Thyroid gland (tissue), 4 donors: ENCODE measurements around the gene PDE10A.

Source experiments
- CTCF ChIP-seq, 6 experiments: fragments of 200-600 bp in 3 of 6; fragments of 450-650 bp in 3 of 6; sonication (generic) in 3 of 6; IDR thresholded peaks; one replicate each; pipeline ENCODE4 v1.5.1; 2016 to 2019; ENCODE audit warnings: antibody characterized with exemption in 6 of 6, mild to moderate bottlenecking in 2 of 6, inconsistent platforms in 1 of 6, moderate library complexity in 1 of 6
- POLR2A ChIP-seq, 2 donors: fragments of 450-650 bp; IDR thresholded peaks; one replicate each; pipeline ENCODE4 v1.6.1; 2017; ENCODE audit warnings: antibody characterized with exemption in 2 of 2, mild to moderate bottlenecking in 2 of 2, moderate library complexity in 1 of 2

GRCh38 chr6:165606740-165607008 lies 56.4 kb downstream of the PDE10A start:
- TF ChIP-seq CTCF (IDR thresholded peaks at IDR 0.05): no peak
- TF ChIP-seq POLR2A (IDR thresholded peaks at IDR 0.05): no peak
